HTR-8/SVneo (cell line): ENCODE measurements around the gene SH3PXD2A.

ENCODE experiments used
- DNase-seq: peaks from one replicate; pipeline ENCODE4 v3.0.0; 2011; ENCODE audit warnings: low spot score, mixed read lengths; ENCODE audit not compliant: insufficient read length
- FAIRE-seq: peaks from 2 replicates; lab custom pipeline; 2011; peaks lifted over from hg19 to GRCh38; lab: Jason Lieb, UNC

SH3PXD2A gene

DNA sequence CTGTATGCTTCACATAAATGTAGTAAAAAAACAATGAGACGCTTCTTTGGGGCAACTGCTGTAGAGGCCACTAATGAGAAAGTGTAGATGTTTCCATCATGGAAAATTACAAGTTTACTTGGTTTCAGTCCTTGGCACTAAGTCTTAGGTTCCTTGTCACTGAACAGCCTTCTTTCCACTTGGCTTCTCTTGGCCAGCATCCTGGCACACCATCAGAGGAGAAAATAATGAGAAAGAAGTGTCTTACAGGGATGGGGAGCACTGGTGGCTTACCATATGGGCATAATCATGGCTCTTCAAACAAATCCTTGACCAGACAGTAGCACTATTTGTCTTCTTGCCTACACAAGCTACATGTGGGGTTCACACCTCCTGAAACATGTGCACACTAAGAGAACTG, 22.5 kb upstream of the SH3PXD2A start:
- no peak for FAIRE-seq
- no peak for DNase-seq

GRCh38 chr10:103876155-103876554, 20.8 kb upstream of the SH3PXD2A start:
- DNase-seq (no peak), FAIRE-seq (no peak)

GRCh38 chr10:103874730-103875129, 19.4 kb upstream of the SH3PXD2A start:
- FAIRE-seq (no peak), DNase-seq (no peak)

DNA sequence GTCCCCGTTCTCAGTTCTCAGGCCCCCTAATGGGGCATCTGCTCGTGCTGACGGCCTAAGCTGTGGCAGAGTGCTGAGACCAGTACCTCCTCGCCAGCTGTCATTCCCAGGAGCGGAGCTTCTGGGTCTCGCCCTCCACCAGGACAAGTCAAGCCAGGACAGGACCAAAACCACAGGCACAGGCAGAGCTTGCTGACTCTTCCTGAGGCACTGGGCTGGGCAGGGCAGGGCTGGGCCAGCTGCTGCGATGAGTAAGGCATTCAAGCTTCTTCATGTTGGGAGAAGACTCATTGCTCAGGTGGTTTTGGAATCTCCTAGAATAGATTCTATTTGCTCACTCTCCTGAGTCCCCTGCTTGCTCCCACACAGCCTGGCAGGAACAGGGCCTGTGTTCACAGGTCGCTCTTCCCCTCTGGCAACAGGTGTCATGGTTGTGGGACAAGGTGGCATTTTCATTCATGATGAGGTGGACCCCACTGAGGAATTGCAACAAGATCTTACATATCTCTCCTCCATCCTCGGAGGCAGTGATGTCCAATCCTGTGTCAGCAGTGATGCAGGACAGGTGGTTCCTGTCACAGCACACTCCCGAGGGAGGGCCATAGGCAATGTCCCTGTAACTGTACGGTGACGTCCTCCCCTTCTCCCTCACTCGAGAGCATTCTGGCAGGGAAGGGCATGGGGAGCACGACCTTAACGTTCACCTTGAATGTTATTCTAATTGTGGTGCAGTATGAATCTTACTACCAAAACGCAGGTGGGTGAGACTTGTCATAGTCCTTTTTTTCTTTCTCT, 17.0 kb upstream of the SH3PXD2A start:
- DNase-seq (no peak), FAIRE-seq (no peak)

- DNase-seq (no peak), FAIRE-seq (no peak)
Observed at GRCh38 chr10:103871006-103871405, 15.6 kb upstream of the SH3PXD2A start.

DNA sequence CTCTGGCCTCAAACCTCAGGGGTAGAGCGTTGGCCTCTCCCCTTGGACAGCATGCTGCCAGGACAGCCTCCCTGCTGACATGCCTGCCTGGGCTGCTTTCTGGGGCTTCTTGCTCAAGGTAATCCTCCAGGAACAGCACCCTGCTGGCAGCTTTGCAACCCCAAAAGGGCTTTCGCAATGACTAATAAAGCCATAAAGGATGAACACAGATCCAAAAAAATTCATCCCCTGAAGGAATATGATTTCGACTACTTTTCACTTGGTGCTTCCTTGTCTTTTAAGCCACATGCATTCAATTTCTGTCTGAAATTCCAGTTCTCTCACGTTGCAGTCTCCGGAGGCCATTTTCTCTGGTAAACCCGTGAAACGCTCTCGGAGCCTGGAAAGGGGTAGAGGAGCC, 15.1 kb upstream of the SH3PXD2A start:
- DNase-seq (no peak), FAIRE-seq (no peak)

DNA sequence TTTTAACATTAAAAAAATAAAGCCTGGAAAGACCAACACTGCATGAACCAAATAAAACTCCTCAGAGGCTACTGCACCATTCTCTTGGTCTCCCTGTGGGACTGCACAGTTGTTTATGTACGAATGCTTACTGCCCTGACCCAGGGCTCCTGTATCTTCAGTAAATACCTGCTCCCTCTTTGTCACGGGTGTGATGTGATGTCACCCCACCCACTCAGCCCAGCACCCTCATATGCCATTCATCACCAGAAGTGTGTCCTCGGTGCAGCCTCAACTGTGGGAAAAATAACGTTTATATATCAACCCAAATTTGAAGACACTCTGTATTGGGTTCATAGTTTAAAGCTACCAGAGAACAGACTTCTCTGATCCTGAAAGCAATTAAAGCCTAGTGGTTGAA, 14.0 kb upstream of the SH3PXD2A start:
- no peak for FAIRE-seq

GRCh38 chr10:103868200-103868599, 12.8 kb upstream of the SH3PXD2A start:
- DNase-seq (no peak), FAIRE-seq (no peak)

More for the DNA sequence above, 14.0 kb upstream of the SH3PXD2A start:
- DNase-seq, result no peak

GRCh38 chr10:103861505-103861904, 6.1 kb upstream of the SH3PXD2A start:
- FAIRE-seq (no peak), DNase-seq (no peak)

DNA sequence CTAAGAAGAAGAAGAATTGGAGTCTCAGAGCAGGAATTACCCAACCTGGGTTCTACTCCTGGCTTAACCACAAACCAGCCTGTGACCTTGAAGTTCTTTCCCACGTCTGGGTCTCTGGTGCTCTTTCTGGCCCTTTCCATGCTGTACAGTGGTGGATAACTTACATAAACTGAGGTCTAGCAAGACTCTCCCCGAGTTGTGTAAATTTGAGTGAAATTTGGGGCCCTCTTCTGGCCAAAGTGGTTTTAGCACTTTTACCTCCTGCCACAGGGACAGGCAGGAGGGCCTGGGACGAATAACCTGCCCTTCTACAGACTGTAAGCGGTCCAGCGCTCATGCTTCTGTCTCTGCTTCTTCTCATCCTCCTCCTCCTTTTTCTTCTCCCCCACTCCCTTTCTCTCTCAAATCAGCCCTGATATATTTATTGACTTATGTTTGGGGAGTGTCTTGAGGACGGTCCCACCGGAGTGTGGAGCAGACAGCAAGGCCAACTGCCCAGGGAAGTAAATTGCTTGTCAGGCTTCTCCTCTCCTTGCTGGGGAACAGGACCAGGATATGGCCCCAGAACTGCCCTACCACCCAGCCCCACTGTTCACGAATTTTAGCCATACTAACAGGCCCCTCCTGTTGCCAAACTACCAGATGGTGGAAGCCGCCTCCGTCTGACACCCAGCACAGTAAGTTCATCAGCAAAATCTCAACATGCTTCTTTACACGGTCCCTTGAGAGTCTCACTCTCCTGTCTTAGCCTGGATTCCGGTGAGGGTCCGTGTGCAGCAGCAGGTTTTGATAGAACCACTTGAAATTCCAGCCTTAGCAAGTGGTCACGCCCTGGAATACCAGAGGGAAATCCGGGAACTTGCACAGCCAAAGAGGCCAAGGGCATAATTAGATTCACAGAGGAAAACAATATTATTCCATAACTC, 4.0 kb upstream of the SH3PXD2A start:
- FAIRE-seq (no peak), DNase-seq (peak; percentile 68)

- DNase-seq (no peak), FAIRE-seq (no peak)
Observed at GRCh38 chr10:103858360-103858759, 3.0 kb upstream of the SH3PXD2A start.

DNA sequence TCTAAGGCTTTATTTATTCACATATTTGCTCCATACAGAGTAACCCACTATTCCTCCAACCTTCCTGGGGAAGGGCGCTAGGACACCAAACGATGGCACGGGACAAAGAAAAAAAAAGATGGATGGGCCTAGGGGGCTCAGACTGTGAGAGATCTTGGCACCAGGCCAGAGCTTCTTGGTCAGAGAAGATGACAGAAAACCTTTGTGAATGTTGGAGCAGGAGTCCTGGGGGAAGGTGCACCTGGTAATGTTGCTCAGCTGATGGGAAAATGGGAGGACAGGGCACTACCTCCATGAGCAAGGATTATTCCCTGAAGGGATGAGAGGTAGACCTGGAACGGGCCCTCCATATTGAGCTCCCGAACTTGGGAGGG, 1.4 kb upstream of the SH3PXD2A start:
- FAIRE-seq (no peak), DNase-seq (no peak)

DNA sequence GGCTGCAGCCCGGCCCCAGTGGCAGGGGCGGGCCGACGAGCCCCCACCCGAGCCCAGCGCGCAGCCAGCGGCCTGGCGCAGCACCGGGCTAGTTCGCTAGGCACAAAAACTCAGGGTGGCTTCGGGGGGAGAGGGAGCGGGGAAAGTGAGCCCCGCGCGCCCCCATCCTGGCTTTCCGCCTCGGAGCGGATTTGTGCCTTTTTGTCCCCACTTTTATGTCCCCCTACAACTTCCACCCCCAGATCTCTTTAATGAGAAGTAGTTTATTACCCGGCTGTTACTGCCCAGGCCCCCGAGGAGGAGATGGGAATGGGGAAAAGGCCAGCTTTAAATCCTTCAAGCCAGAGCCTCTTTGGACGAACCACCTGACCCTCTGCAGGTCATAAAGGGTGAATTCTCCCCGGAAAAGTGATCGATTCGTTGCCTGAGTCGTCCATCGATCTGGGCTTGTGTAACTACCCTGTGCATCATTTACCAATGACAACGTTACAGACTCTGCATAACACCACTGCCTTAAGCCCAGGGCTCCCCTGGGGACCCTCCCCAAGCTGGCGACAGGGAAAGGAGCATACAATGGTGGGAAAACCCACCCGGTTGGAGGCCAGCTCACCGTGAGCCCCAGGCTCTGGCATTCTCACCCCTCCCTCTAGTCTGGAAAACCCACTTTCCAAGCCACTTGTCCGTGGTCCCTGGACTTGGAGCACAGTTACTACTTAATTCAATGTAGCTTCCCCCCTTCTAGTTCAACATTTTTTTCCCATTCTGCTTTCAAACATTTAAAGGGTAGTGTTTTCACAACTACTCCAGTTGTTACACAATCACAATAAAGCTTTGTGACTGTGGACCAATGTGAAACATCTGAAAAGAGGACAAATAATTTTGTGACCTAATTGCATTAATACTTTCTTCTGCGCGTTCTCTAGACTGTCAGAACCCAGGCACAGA, 748 bp upstream of the SH3PXD2A start:
- FAIRE-seq (no peak), DNase-seq (no peak)

GRCh38 chr10:103854686-103855391, 537 bp downstream of the SH3PXD2A start:
- no peak for DNase-seq
- FAIRE-seq, result peak; percentile 31

DNA sequence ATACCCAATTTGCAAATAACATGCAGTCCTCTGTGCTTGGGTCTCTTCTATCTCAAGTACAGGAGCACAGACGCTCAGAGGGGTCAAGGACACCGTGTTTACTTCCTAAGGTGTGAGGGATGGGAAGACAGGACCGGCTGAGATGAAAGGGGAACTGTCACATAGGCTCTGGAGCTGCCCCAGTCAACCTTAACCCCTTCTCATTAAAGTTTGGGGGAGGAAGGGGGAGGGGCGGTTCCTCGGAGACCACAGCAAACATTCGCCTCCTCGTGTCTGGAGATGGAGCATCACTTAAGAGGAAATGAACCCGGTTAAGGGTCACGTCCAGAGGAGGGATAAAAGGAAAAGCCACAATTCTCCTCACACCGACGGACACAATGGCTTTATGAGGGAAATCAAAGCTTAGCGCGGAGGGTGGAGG, 1.1 kb downstream of the SH3PXD2A start:
- FAIRE-seq (no peak), DNase-seq (no peak)

DNA sequence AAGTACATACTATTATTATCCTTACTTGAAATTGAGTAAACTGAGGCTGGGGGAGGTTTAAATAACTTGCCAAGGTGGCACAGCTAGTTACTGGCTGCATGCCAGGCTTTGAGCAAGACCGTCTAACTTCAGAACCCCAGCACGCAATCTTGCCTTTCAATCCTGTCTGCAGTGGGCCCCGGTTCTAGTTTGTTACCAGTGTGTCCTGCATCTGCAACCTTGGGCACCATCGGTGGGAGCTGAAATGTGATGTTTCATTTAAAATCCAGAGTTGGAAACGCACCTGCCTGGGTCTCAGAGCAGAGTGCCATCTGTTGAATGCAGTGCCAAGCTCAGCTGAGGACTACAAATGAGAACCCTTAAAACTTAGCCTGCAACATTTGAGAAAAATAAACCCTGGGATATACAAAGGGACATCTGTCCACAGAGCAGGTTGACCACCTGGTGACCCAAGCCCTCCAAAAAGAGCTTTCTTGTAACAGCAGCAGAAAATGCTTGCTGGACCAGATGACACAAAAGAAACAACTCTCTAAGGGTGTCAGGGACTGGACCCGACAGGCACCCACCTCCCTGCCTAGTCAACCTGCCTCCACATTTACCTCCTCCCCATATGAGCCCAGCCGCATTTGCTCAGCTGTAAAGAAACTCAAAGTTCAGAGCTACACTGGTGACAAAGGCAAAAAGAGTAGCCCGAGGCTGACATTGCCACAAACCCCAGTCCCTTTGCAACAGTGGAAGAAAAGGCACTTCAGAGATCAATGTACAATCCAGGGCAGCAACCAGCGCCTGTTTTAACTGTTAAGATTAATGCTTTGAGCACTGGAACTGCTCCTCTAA, 1.7 kb downstream of the SH3PXD2A start:
- no peak for FAIRE-seq
- DNase-seq, result no peak

DNA sequence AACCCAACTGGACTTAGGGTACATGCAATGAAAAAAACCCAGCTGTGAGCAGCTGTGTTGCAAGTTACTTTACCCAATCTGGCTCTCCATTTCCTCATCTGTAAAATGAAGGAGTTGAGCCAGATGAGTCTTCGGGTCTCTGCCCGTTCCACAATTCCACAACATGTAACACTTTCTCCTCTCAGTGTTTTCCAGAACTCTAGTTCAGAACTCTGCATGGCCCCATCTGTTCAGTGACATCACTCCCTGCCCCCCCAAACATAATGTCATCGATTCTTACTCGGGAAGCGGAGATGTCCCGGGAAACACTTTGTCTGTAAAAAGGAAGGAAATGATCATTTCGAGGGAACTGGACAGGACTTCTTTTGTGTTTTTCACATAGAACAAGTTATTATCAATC, 2.5 kb downstream of the SH3PXD2A start:
- FAIRE-seq (no peak), DNase-seq (no peak)

DNA sequence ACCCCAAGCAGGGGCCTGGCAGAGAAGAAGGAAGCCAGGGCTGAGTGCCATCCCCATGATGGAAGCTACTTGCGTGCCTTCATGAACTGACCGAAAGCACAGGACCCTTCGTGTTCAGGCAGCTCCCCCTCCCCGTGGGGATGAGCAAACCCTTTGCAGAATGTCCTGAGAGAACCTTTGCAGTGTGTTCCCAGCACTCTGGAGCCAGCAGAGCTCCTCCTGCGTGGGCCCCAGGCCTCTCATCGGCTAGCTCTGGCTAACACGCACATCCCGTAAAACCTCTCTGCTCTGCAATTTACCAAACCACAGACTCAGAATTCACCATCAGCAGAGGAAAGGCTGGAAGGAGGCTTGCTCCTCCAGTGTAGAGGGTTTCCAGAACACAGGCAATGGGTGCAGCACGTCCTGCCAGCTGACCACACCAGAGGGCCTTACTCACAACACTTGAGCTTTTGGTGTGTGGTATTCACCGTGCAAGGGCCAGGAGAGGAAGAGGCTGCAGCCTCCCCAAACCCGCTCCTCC, 3.1 kb downstream of the SH3PXD2A start:
- DNase-seq, result no peak
- no peak for FAIRE-seq

GRCh38 chr10:103851261-103851660, 4.1 kb downstream of the SH3PXD2A start:
- FAIRE-seq (no peak), DNase-seq (no peak)
